NCI-H1417 treated with DMSO at 0.1 percent for 48 hours (cell line): Measurements from ENCODE around the gene MPEG1.

Experiments used
- DNase-seq: peaks from one replicate; lab custom pipeline; 2025; lab: John Stamatoyannopoulos, UW

The MPEG1 gene

GRCh38 chr11:59216641-59217564 lies 4.2 kb upstream of the MPEG1 start:
- DNase-seq: no peak

GRCh38 chr11:59214141-59214893 lies 1.6 kb upstream of the MPEG1 start:
- no peak for DNase-seq

- DNase-seq: no peak
These were observed 505 bp downstream of the MPEG1 start for GRCh38 chr11:59212222-59212621.

GRCh38 chr11:59208956-59209355 lies 3.8 kb downstream of the MPEG1 start:
- no peak for DNase-seq

GRCh38 chr11:59207988-59208451 lies 4.7 kb downstream of the MPEG1 start:
- DNase-seq: no peak

GRCh38 chr11:59206635-59207034 lies 6.1 kb downstream of the MPEG1 start:
- no peak for DNase-seq

GRCh38 chr11:59205648-59206047 lies 7.1 kb downstream of the MPEG1 start:
- DNase-seq: no peak

GRCh38 chr11:59204746-59205145 lies 8.0 kb downstream of the MPEG1 start:
- DNase-seq: no peak

GRCh38 chr11:59201353-59201752 lies 11.4 kb downstream of the MPEG1 start:
- DNase-seq: no peak

GRCh38 chr11:59200423-59200746 lies 12.3 kb downstream of the MPEG1 start:
- no peak for DNase-seq

- DNase-seq: no peak
These were observed 12.9 kb downstream of the MPEG1 start for GRCh38 chr11:59199546-59200422.

- no peak for DNase-seq
These were observed 14.0 kb downstream of the MPEG1 start for GRCh38 chr11:59198726-59199125.

GRCh38 chr11:59197991-59198390 lies 14.7 kb downstream of the MPEG1 start:
- no peak for DNase-seq

- no peak for DNase-seq
These were observed 15.9 kb downstream of the MPEG1 start for GRCh38 chr11:59196777-59197176.

- DNase-seq: no peak
These were observed 17.1 kb downstream of the MPEG1 start for GRCh38 chr11:59195586-59195985.

GRCh38 chr11:59193587-59194130 lies 19.1 kb downstream of the MPEG1 start:
- no peak for DNase-seq

- no peak for DNase-seq
These were observed 20.2 kb downstream of the MPEG1 start for GRCh38 chr11:59192446-59193020.

- no peak for DNase-seq
These were observed 20.8 kb downstream of the MPEG1 start for GRCh38 chr11:59191890-59192289.

- DNase-seq: no peak
These were observed 21.6 kb downstream of the MPEG1 start for GRCh38 chr11:59191095-59191494.

GRCh38 chr11:59189986-59190385 lies 22.7 kb downstream of the MPEG1 start:
- DNase-seq: no peak

- no peak for DNase-seq
These were observed 23.8 kb downstream of the MPEG1 start for GRCh38 chr11:59188954-59189353.

- DNase-seq: no peak
These were observed 25.1 kb downstream of the MPEG1 start for GRCh38 chr11:59187587-59187986.
